GM23338 (cell line): ENCODE results near the gene FRK. TPM values are rescaled to one million over a fixed set of nuclear protein-coding genes. Genes with fewer than 3 reads are reported as not detected.

Experiments
- polyA plus RNA-seq: library from polyadenylated mRNA; unstranded; fragments of >200 nt; fragmentation: Nextera tagmentation; extraction: Ambion mirVana; gene quantifications from 2 replicates; pipeline ENCODE4 v1.2.1, GENCODE V29; 2016
- total RNA-seq: library from RNA; depleted of rRNA; stranded (reverse); fragments of >200 nt; shearing (Covaris generic); gene quantifications from 2 replicates; pipeline ENCODE4 v1.2.3, GENCODE V29; 2014; rRNA removed

Gene FRK
- total and polyA plus RNA-seq, 2 experiments from 2014 or later, result 0.06 to 0.24 TPM

Other genes starting within 250 kb of the FRK start
- 19.8 and 27.0 TPM in 2 replicates for gene NT5DC1, start 40.0 kb upstream of the FRK start, total RNA-seq
- gene NT5DC1, start 40.0 kb upstream of the FRK start, polyA plus RNA-seq, result 22.5 and 29.8 TPM in 2 replicates
- gene COL10A1, start 65.2 kb upstream of the FRK start, total RNA-seq, result 0.28 TPM in 1 of 2 replicates, not detected in the other
- 0.31 and 0.40 TPM in 2 replicates for gene COL10A1, start 65.2 kb upstream of the FRK start, polyA plus RNA-seq
- gene TSPYL4, start 193.2 kb upstream of the FRK start, total RNA-seq, result 16.2 and 19.8 TPM in 2 replicates
- 12.7 and 13.2 TPM in 2 replicates for gene TSPYL4, start 193.2 kb upstream of the FRK start, polyA plus RNA-seq
- 61.8 and 66.1 TPM in 2 replicates for gene TSPYL1, start 219.0 kb upstream of the FRK start, total RNA-seq
- 24.6 and 24.9 TPM in 2 replicates for gene TSPYL1, start 219.0 kb upstream of the FRK start, polyA plus RNA-seq